ENCODE measurements around the gene ITPKB. TPM values are rescaled to one million over a fixed set of nuclear protein-coding genes. Genes with fewer than 3 reads are reported as not detected.

Gene ITPKB
- total RNA-seq, 1 donor from 2014 or later = 1.6 TPM

DNA sequence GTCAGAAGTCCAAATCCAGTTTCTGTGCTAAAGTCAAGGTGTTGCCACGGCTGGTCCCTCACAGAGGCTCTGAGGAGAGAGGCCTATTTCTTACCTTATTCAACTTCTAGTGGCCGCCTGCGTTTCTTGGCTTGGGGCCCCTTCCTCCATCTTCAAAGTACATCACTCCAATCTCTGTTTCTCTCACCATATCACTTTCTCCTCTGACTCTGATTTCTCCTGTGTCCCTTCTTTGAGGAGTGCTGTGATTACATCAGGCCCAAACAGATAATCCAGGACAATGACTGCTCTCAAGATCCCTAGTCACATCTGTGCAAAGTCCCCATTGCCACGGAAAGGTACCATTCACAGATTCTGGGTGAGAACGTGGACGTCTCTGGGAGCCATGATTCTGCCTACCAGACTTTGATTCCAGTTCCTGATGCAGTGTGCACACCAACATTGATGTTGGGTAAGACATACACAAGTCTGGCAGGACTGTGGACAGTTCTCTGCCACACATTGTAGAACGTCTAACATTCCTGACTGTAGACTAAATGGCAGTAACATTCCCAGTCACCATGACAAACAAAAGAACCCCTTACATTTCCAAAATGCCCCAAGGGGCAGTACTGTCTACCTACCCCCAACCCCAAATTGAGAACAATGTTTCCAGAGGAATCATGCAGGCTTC lies 43.0 kb upstream of the ITPKB start:
- TF ChIP-seq, protein P1, sequence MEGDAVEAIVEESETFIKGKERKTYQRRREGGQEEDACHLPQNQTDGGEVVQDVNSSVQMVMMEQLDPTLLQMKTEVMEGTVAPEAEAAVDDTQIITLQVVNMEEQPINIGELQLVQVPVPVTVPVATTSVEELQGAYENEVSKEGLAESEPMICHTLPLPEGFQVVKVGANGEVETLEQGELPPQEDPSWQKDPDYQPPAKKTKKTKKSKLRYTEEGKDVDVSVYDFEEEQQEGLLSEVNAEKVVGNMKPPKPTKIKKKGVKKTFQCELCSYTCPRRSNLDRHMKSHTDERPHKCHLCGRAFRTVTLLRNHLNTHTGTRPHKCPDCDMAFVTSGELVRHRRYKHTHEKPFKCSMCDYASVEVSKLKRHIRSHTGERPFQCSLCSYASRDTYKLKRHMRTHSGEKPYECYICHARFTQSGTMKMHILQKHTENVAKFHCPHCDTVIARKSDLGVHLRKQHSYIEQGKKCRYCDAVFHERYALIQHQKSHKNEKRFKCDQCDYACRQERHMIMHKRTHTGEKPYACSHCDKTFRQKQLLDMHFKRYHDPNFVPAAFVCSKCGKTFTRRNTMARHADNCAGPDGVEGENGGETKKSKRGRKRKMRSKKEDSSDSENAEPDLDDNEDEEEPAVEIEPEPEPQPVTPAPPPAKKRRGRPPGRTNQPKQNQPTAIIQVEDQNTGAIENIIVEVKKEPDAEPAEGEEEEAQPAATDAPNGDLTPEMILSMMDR (IDR thresholded peaks at IDR 0.05) = no peak
- no peak for TF ChIP-seq EZH2 (IDR thresholded peaks at IDR 0.05)
- no peaks in the 10 kb centered on the region for H3K9me3 Mint-ChIP-seq
- H3K27me3 Mint-ChIP-seq (ENCODE audit: insufficient read depth, low read depth) = peaks cover 11% of the 10 kb centered on the region
- no peak overlapping the region for H3K4me3 Mint-ChIP-seq
- peaks cover 22% of the 10 kb centered on the region for H3K4me1 Mint-ChIP-seq
- DNase-seq (ENCODE audit: low spot score) = no peak
- H3K4me1 ChIP-seq = peaks cover 11% of the 10 kb centered on the region
- H3K27me3 ChIP-seq = no peaks in the 10 kb centered on the region
- no peak overlapping the region for H3K27ac ChIP-seq
- no peaks in the 10 kb centered on the region for H3K36me3 ChIP-seq
- no peak overlapping the region for H3K9ac ChIP-seq
- H3K79me2 ChIP-seq (ENCODE audit: low read depth) = no peaks in the 10 kb centered on the region
- H2AFZ ChIP-seq (replicated peaks) = no peak overlapping the region
- peak overlapping the region; percentile 39 for H3K27ac Mint-ChIP-seq
- H3K36me3 Mint-ChIP-seq = no peaks in the 10 kb centered on the region
- no peak overlapping the region for H3K4me2 ChIP-seq
- peaks cover 6% of the 10 kb centered on the region for H3F3A ChIP-seq (ENCODE audit: low read depth)
- H3K9me3 ChIP-seq (ENCODE audit: low read depth) = no peaks in the 10 kb centered on the region
- no peaks in the 10 kb centered on the region for H4K20me1 ChIP-seq (ENCODE audit: low read depth)
- H3K4me3 ChIP-seq = no peak overlapping the region

DNA sequence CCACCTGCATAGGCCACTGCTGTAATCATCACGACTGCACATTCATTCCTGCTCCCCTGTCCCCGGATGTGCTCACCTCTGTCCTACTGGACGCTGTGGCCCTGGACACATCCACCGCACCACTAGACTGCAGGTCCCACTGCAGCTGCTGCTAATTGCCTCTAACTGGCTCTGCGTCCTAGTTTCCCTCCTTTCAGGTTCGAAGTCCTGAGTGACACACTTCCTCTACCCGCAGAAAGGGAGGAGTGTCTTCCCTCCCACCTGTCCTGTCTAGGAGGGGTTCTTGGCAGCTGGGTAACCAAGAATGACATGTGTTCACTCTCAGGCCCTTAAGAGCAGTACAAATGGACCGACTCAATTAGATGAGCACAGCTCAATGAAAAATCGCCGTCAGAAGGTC lies 40.5 kb upstream of the ITPKB start:
- TF ChIP-seq EZH2 (IDR thresholded peaks at IDR 0.05) (no peak), EZH2phosphoT487 (IDR thresholded peaks at IDR 0.05) (no peak)
- TF ChIP-seq, protein P1 (IDR thresholded peaks at IDR 0.05) = no peak
- no peak overlapping the region for H3K9ac ChIP-seq
- no peak for DNase-seq (ENCODE audit: low spot score)

DNA sequence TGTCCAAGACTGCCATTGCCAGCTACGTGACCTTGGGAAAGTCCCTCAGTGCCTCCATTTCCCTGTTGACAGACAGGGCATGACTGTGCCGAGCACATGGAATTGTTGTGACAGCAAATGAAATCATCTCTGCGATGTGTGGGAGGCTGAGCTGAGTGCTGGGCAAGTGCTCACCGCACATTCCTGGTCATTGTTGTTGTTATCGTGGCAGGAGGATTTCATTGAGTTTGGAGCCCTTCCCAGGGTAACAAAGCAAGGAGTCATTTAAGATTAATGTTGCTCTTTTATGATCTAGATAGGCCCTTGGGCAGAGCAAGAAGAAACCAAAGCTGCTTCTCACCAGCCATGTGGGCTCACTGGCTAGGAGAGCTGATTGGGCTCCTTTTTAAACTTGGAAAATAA lies 39.6 kb upstream of the ITPKB start:
- no peaks in the 10 kb centered on the region for H3K27me3 ChIP-seq
- TF ChIP-seq, protein P1 (IDR thresholded peaks at IDR 0.05) = no peak
- TF ChIP-seq EZH2phosphoT487 (IDR thresholded peaks at IDR 0.05) (no peak), EZH2 (IDR thresholded peaks at IDR 0.05) (no peak)
- no peaks in the 10 kb centered on the region for H4K20me1 ChIP-seq (ENCODE audit: low read depth)
- H3F3A ChIP-seq (ENCODE audit: low read depth) = no peaks in the 10 kb centered on the region
- Mint-ChIP-seq H3K27me3 (ENCODE audit: insufficient read depth, low read depth) (peaks cover 11% of the 10 kb centered on the region), H3K4me3 (no peak overlapping the region), H3K9me3 (peaks cover 5% of the 10 kb centered on the region), H3K27ac (no peak overlapping the region), H3K36me3 (no peaks in the 10 kb centered on the region), H3K4me1 (peaks cover 10% of the 10 kb centered on the region)
- no peaks in the 10 kb centered on the region for H3K79me2 ChIP-seq (ENCODE audit: low read depth)
- H3K36me3 ChIP-seq = no peaks in the 10 kb centered on the region
- H3K4me2 ChIP-seq = no peak overlapping the region
- no peaks in the 10 kb centered on the region for H3K9me3 ChIP-seq (ENCODE audit: low read depth)
- peaks cover under 1% of the 10 kb centered on the region for H3K4me1 ChIP-seq
- no peak overlapping the region for H3K4me3 ChIP-seq
- no peak overlapping the region for H3K9ac ChIP-seq
- DNase-seq (ENCODE audit: low spot score) = no peak
- H2AFZ ChIP-seq (replicated peaks) = no peak overlapping the region
- H3K27ac ChIP-seq = no peak overlapping the region

More for the DNA sequence above, 40.5 kb upstream of the ITPKB start:
- H4K20me1 ChIP-seq (ENCODE audit: low read depth) = no peaks in the 10 kb centered on the region
- no peaks in the 10 kb centered on the region for H3K9me3 ChIP-seq (ENCODE audit: low read depth)
- H3K27me3 ChIP-seq = no peaks in the 10 kb centered on the region
- H3K9me3 Mint-ChIP-seq = peaks cover 5% of the 10 kb centered on the region
- H3K36me3 Mint-ChIP-seq = no peaks in the 10 kb centered on the region
- H3K4me1 ChIP-seq = peaks cover 10% of the 10 kb centered on the region
- H3K27ac Mint-ChIP-seq = no peak overlapping the region
- H3K36me3 ChIP-seq = no peaks in the 10 kb centered on the region
- no peak overlapping the region for H3K27ac ChIP-seq
- no peak overlapping the region for H3K4me3 Mint-ChIP-seq
- H3F3A ChIP-seq (ENCODE audit: low read depth) = peaks cover 6% of the 10 kb centered on the region
- H2AFZ ChIP-seq (replicated peaks) = no peak overlapping the region
- H3K4me2 ChIP-seq = no peak overlapping the region
- peaks cover 12% of the 10 kb centered on the region for H3K27me3 Mint-ChIP-seq (ENCODE audit: insufficient read depth, low read depth)
- H3K4me1 Mint-ChIP-seq = peaks cover 19% of the 10 kb centered on the region
- no peak overlapping the region for H3K4me3 ChIP-seq
- no peaks in the 10 kb centered on the region for H3K79me2 ChIP-seq (ENCODE audit: low read depth)
